SK-N-SH treated with all-trans-retinoic acid at 6 μM for 48 hours (cell line): ENCODE measurements around the gene MYADM.

Experiments
- ATAC-seq: fragments of 200-7000 bp; cut with Tn5 transposase; 3 replicates; pipeline ENCODE4 v1.9.1; 2020; ENCODE audit warnings: mild to moderate bottlenecking, moderate library complexity
- ARNTL ChIP-seq: fragments of 450-650 bp; formaldehyde crosslinking; IDR thresholded peaks from 2 replicates; pipeline ENCODE4 v1.5.0; 2020; ENCODE audit warnings: low read depth, mild to moderate bottlenecking, moderate library complexity, borderline replicate concordance
- BACH2 ChIP-seq: fragments of 250-450 bp; sonication (Bioruptor Pico); IDR thresholded peaks from 2 replicates; pipeline ENCODE4 v1.9.0; 2021; ENCODE audit warnings: mild to moderate bottlenecking, borderline replicate concordance
- CSDC2 ChIP-seq: fragments of 250-450 bp; sonication (Bioruptor Pico); IDR thresholded peaks from 2 replicates; pipeline ENCODE4 v1.5.0; 2020; ENCODE audit warnings: mild to moderate bottlenecking, moderate library complexity
- ESRRG ChIP-seq: fragments of 250-450 bp; sonication (Bioruptor Pico); IDR thresholded peaks from 2 replicates; pipeline ENCODE4 v1.6.1; 2021; ENCODE audit warnings: mild to moderate bottlenecking
- GLIS3 ChIP-seq: fragments of 250-450 bp; sonication (Bioruptor Pico); IDR thresholded peaks from 2 replicates; pipeline ENCODE4 v1.5.0; 2020; ENCODE audit warnings: mild to moderate bottlenecking, moderate library complexity
- ISL1 ChIP-seq: fragments of 250-450 bp; sonication (Bioruptor Pico); IDR thresholded peaks from 2 replicates; pipeline ENCODE4 v2.1.2; 2022; ENCODE audit warnings: mild to moderate bottlenecking, moderate library complexity
- OSR1 ChIP-seq: fragments of 250-450 bp; sonication (Bioruptor Pico); IDR thresholded peaks from 2 replicates; pipeline ENCODE4 v1.8.0; 2022; ENCODE audit warnings: moderate library complexity, mild to moderate bottlenecking, inconsistent platforms
- PPARA ChIP-seq: fragments of 250-450 bp; sonication (Bioruptor Pico); IDR thresholded peaks from 2 replicates; pipeline ENCODE4 v1.5.0; 2020; ENCODE audit warnings: mild to moderate bottlenecking, borderline replicate concordance
- RARB ChIP-seq: fragments of 250-450 bp; sonication (Bioruptor Pico); IDR thresholded peaks from 2 replicates; pipeline ENCODE4 v1.8.0; 2021; ENCODE audit warnings: mild to moderate bottlenecking, moderate library complexity
- SNAI2 ChIP-seq: fragments of 250-450 bp; sonication (Bioruptor Pico); IDR thresholded peaks from 2 replicates; pipeline ENCODE4 v1.5.0; 2020; ENCODE audit warnings: mild to moderate bottlenecking, moderate library complexity
- TCF4 ChIP-seq: fragments of 250-450 bp; sonication (Bioruptor Pico); IDR thresholded peaks from 2 replicates; pipeline ENCODE4 v1.8.0; 2021; ENCODE audit warnings: mild to moderate bottlenecking, moderate library complexity, borderline replicate concordance
- TOX ChIP-seq: fragments of 250-450 bp; sonication (Bioruptor Pico); IDR thresholded peaks from 2 replicates; pipeline ENCODE4 v1.8.0; 2021; ENCODE audit warnings: mild to moderate bottlenecking, moderate library complexity, borderline replicate concordance
- ZC3H10 ChIP-seq: fragments of 250-450 bp; sonication (Bioruptor Pico); IDR thresholded peaks from 2 replicates; pipeline ENCODE4 v1.5.1; 2021; ENCODE audit warnings: mild to moderate bottlenecking, moderate library complexity
- ZFP3 ChIP-seq: fragments of 250-450 bp; sonication (Bioruptor Pico); IDR thresholded peaks from 2 replicates; pipeline ENCODE4 v1.5.0; 2020; ENCODE audit warnings: mild to moderate bottlenecking, moderate library complexity
- ZFP30 ChIP-seq: fragments of 450-650 bp; formaldehyde crosslinking; IDR thresholded peaks from 2 replicates; pipeline ENCODE4 v1.5.0; 2022; ENCODE audit warnings: mild to moderate bottlenecking, moderate library complexity
- ZNF565 ChIP-seq: fragments of 450-650 bp; formaldehyde crosslinking; conservative IDR thresholded peaks from 2 replicates; pipeline ENCODE4 v1.5.0; 2020; ENCODE audit warnings: low read depth, mild to moderate bottlenecking, moderate library complexity
- ZNF70 ChIP-seq: fragments of 450-650 bp; formaldehyde crosslinking; IDR thresholded peaks from 2 replicates; pipeline ENCODE4 v1.5.0; 2020; ENCODE audit warnings: mild to moderate bottlenecking, moderate library complexity
- ZNF8 ChIP-seq: fragments of 450-650 bp; formaldehyde crosslinking; IDR thresholded peaks from 2 replicates; pipeline ENCODE4 v1.5.0; 2020; ENCODE audit warnings: mild to moderate bottlenecking, moderate library complexity
- TF ChIP-seq, protein P1 (sequence below): fragments of 250-450 bp; sonication (Bioruptor Pico); IDR thresholded peaks from 2 replicates; pipeline ENCODE4 v1.5.0; 2020; ENCODE audit warnings: mild to moderate bottlenecking, moderate library complexity
- TF ChIP-seq, protein P2 (sequence below): fragments of 250-450 bp; sonication (Bioruptor Pico); IDR thresholded peaks from 2 replicates; pipeline ENCODE4 v1.8.0; 2021; ENCODE audit warnings: low read depth, mild to moderate bottlenecking, moderate library complexity, borderline replicate concordance
- TF ChIP-seq, protein P3 (sequence below): fragments of 250-450 bp; sonication (Bioruptor Pico); IDR thresholded peaks from 2 replicates; pipeline ENCODE4 v1.5.1; 2020; ENCODE audit warnings: low read depth, mild to moderate bottlenecking, moderate library complexity
- TF ChIP-seq, protein P4 (sequence below): fragments of 250-450 bp; sonication (Bioruptor Pico); IDR thresholded peaks from 2 replicates; pipeline ENCODE4 v1.8.0; 2020; ENCODE audit warnings: mild to moderate bottlenecking, moderate library complexity, borderline replicate concordance
- TF ChIP-seq, protein P5 (sequence below): fragments of 250-450 bp; sonication (Bioruptor Pico); IDR thresholded peaks from 2 replicates; pipeline ENCODE4 v1.5.1; 2021; ENCODE audit warnings: mild to moderate bottlenecking, moderate library complexity

MYADM gene

DNA sequence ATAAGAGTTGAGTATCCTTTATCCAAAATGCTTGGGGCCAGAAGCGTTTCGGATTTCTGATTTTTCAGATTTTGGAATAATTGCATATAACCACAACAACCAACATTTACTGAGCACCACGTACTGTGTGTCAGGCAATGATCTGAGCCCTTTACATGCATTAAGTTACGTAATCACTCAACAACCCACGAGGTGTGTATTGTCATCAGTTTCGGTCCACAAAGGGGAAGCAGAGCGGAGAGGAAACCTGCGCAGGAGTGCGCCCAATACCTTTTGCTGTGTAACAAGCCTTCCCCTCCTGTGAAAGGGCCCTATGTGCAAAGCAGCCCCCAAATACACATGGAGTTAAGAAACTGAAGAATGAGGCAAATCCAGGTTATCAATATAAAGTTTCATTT, 22.8 kb upstream of the MYADM start:
- ATAC-seq = no peak
- TF ChIP-seq, protein P1, sequence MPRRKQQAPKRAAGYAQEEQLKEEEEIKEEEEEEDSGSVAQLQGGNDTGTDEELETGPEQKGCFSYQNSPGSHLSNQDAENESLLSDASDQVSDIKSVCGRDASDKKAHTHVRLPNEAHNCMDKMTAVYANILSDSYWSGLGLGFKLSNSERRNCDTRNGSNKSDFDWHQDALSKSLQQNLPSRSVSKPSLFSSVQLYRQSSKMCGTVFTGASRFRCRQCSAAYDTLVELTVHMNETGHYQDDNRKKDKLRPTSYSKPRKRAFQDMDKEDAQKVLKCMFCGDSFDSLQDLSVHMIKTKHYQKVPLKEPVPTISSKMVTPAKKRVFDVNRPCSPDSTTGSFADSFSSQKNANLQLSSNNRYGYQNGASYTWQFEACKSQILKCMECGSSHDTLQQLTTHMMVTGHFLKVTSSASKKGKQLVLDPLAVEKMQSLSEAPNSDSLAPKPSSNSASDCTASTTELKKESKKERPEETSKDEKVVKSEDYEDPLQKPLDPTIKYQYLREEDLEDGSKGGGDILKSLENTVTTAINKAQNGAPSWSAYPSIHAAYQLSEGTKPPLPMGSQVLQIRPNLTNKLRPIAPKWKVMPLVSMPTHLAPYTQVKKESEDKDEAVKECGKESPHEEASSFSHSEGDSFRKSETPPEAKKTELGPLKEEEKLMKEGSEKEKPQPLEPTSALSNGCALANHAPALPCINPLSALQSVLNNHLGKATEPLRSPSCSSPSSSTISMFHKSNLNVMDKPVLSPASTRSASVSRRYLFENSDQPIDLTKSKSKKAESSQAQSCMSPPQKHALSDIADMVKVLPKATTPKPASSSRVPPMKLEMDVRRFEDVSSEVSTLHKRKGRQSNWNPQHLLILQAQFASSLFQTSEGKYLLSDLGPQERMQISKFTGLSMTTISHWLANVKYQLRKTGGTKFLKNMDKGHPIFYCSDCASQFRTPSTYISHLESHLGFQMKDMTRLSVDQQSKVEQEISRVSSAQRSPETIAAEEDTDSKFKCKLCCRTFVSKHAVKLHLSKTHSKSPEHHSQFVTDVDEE (CRISPR knock-in tag) = no peak
- TF ChIP-seq ZNF70 (CRISPR knock-in tag) (no peak), ISL1 (no peak), TOX (CRISPR knock-in tag) (no peak), ESRRG (CRISPR knock-in tag) (no peak), ARNTL (no peak), ZNF8 (CRISPR knock-in tag) (no peak), ZFP30 (CRISPR knock-in tag) (no peak), CSDC2 (CRISPR knock-in tag) (no peak), GLIS3 (CRISPR knock-in tag) (no peak), OSR1 (no peak), BACH2 (CRISPR knock-in tag) (no peak), ZNF565 (CRISPR knock-in tag) (no peak), TCF4 (CRISPR knock-in tag) (no peak), ZC3H10 (CRISPR knock-in tag) (no peak), ZFP3 (CRISPR knock-in tag) (no peak)
- TF ChIP-seq, protein P2, sequence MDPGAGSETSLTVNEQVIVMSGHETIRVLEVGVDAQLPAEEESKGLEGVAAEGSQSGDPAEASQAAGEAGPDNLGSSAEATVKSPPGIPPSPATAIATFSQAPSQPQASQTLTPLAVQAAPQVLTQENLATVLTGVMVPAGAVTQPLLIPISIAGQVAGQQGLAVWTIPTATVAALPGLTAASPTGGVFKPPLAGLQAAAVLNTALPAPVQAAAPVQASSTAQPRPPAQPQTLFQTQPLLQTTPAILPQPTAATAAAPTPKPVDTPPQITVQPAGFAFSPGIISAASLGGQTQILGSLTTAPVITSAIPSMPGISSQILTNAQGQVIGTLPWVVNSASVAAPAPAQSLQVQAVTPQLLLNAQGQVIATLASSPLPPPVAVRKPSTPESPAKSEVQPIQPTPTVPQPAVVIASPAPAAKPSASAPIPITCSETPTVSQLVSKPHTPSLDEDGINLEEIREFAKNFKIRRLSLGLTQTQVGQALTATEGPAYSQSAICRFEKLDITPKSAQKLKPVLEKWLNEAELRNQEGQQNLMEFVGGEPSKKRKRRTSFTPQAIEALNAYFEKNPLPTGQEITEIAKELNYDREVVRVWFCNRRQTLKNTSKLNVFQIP (CRISPR knock-in tag) = no peak
- TF ChIP-seq, protein P3, sequence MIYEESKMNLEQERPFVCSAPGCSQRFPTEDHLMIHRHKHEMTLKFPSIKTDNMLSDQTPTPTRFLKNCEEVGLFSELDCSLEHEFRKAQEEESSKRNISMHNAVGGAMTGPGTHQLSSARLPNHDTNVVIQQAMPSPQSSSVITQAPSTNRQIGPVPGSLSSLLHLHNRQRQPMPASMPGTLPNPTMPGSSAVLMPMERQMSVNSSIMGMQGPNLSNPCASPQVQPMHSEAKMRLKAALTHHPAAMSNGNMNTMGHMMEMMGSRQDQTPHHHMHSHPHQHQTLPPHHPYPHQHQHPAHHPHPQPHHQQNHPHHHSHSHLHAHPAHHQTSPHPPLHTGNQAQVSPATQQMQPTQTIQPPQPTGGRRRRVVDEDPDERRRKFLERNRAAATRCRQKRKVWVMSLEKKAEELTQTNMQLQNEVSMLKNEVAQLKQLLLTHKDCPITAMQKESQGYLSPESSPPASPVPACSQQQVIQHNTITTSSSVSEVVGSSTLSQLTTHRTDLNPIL = no peak
- TF ChIP-seq, protein P4, sequence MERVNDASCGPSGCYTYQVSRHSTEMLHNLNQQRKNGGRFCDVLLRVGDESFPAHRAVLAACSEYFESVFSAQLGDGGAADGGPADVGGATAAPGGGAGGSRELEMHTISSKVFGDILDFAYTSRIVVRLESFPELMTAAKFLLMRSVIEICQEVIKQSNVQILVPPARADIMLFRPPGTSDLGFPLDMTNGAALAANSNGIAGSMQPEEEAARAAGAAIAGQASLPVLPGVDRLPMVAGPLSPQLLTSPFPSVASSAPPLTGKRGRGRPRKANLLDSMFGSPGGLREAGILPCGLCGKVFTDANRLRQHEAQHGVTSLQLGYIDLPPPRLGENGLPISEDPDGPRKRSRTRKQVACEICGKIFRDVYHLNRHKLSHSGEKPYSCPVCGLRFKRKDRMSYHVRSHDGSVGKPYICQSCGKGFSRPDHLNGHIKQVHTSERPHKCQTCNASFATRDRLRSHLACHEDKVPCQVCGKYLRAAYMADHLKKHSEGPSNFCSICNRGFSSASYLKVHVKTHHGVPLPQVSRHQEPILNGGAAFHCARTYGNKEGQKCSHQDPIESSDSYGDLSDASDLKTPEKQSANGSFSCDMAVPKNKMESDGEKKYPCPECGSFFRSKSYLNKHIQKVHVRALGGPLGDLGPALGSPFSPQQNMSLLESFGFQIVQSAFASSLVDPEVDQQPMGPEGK (CRISPR knock-in tag) = no peak
- TF ChIP-seq, protein P5, sequence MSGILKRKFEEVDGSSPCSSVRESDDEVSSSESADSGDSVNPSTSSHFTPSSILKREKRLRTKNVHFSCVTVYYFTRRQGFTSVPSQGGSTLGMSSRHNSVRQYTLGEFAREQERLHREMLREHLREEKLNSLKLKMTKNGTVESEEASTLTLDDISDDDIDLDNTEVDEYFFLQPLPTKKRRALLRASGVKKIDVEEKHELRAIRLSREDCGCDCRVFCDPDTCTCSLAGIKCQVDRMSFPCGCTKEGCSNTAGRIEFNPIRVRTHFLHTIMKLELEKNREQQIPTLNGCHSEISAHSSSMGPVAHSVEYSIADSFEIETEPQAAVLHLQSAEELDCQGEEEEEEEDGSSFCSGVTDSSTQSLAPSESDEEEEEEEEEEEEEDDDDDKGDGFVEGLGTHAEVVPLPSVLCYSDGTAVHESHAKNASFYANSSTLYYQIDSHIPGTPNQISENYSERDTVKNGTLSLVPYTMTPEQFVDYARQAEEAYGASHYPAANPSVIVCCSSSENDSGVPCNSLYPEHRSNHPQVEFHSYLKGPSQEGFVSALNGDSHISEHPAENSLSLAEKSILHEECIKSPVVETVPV (CRISPR knock-in tag) = no peak
- TF ChIP-seq, all 23 proteins: peak for 0

DNA sequence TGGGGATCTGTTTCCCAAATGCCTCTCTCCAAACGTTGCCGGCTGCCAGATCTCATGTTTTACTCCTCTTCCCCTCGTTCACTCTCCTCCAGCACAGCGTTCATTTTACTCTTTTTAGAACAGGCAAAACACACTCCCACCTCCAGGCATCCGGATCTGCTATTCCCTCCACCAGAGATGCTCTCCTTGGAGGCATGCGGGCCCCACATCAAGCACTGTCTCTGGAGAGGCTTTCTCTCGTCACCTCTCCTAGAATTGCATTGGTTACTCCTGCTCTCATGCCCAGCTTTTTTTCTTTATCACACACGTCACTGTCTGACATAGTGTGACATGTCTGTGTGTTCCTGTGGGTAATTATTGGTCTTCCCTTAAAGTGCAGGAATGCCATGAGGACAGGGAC, 20.1 kb upstream of the MYADM start:
- ATAC-seq = no peak
- TF ChIP-seq ESRRG (CRISPR knock-in tag) = no peak
- no peak for TF ChIP-seq PPARA
- no peak for TF ChIP-seq TCF4 (CRISPR knock-in tag)
- no peak for TF ChIP-seq SNAI2 (CRISPR knock-in tag)
- TF ChIP-seq, protein P3 = no peak
- TF ChIP-seq, protein P5 (CRISPR knock-in tag) = no peak
- TF ChIP-seq BACH2 (CRISPR knock-in tag) = no peak
- TF ChIP-seq RARB (CRISPR knock-in tag) = no peak
- TF ChIP-seq ARNTL = no peak
- no peak for TF ChIP-seq ZNF565 (CRISPR knock-in tag)
- TF ChIP-seq CSDC2 (CRISPR knock-in tag) = no peak
